Panc1 (cell line): ENCODE measurements around the gene INSC. TPM values are rescaled to one million over a fixed set of nuclear protein-coding genes. Genes with fewer than 3 reads are reported as not detected.

Experiments
- ATAC-seq: fragments of 200-7000 bp; cut with Tn5 transposase; 2 replicates; pipeline ENCODE4 v1.9.1; 2020; ENCODE audit warnings: mild to moderate bottlenecking, moderate library complexity
- BruUV-seq: library from RNA; stranded (reverse); fragments of 400-500 nt; replicated peaks from 2 replicates; lab custom pipeline; 2021; lab: Mats Ljungman, UMichigan
- CTCF ChIA-PET: fragments of 300-600 bp; sonication (Branson Sonifier 250); formaldehyde crosslinking; loops from one replicate; lab custom pipeline; 2022; ENCODE audit warnings: antibody characterized with exemption; lab: Charles Lee
- POLR2A ChIA-PET: fragments of 300-600 bp; sonication (Branson Sonifier 250); formaldehyde crosslinking; loops from one replicate; lab custom pipeline; 2022; ENCODE audit warnings: antibody characterized with exemption; lab: Charles Lee
- DNase-seq: peaks from one replicate; pipeline ENCODE4 v3.0.0-alpha.2; 2010; ENCODE audit warnings: low read depth, low spot score
- H3K27ac ChIP-seq: 2 replicates; pipeline ENCODE4 v1.5.1; 2011; ENCODE audit warnings: mild to moderate bottlenecking, low read length, inconsistent platforms
- H3K27me3 ChIP-seq: fragments of 200-500 bp; sonication (Bioruptor generic); 2 replicates; pipeline ENCODE4 v1.6.0; 2014; ENCODE audit warnings: low read length, inconsistent platforms; ENCODE audit not compliant: control insufficient read depth, insufficient read depth
- H3K36me3 ChIP-seq: fragments of 200-500 bp; sonication (Bioruptor generic); 2 replicates; pipeline ENCODE4 v1.5.1; 2014; ENCODE audit warnings: inconsistent platforms, mild to moderate bottlenecking, low read length, moderate library complexity; ENCODE audit not compliant: control insufficient read depth, insufficient read depth
- H3K4me1 ChIP-seq: 2 replicates; pipeline ENCODE4 v1.5.1; 2011; ENCODE audit warnings: inconsistent platforms, mild to moderate bottlenecking, low read length, moderate library complexity; ENCODE audit not compliant: control insufficient read depth, insufficient read depth
- H3K4me3 ChIP-seq, 2 experiments: 2 replicates each; pipeline ENCODE4 v1.5.1; 2011 to 2012; ENCODE audit warnings: low read depth in 2 of 2, low read length in 2 of 2, mild to moderate bottlenecking in 2 of 2, inconsistent platforms in 1 of 2, moderate library complexity in 1 of 2
- H3K9me3 ChIP-seq: fragments of 200-500 bp; sonication (Bioruptor generic); 2 replicates; pipeline ENCODE4 v1.5.1; 2014; ENCODE audit warnings: low read depth, mild to moderate bottlenecking, inconsistent platforms, low read length, moderate library complexity; ENCODE audit not compliant: control insufficient read depth, insufficient read depth
- POLR2AphosphoS5 ChIP-seq: IDR thresholded peaks from 2 replicates; pipeline ENCODE4 v1.6.1; 2012; ENCODE audit warnings: mild to moderate bottlenecking, low read depth, low read length, moderate library complexity
- SIN3A ChIP-seq: IDR thresholded peaks from 2 replicates; pipeline ENCODE4 v1.6.1; 2012; ENCODE audit warnings: low read depth, mild to moderate bottlenecking, low read length, moderate library complexity, borderline replicate concordance; ENCODE audit not compliant: insufficient read depth
- TCF7L2 ChIP-seq: IDR thresholded peaks from 2 replicates; pipeline ENCODE4 v1.6.1; 2011; ENCODE audit warnings: mild to moderate bottlenecking, low read depth, low read length, inconsistent platforms
- in situ Hi-C: cut with HindIII; loops from 2 replicates; pipeline ENCODE4 v1.10.0; 2016; ENCODE audit warnings: low sequenced_read_pairs, low pct_unique_long_range_greater_than_20kb
- intact Hi-C: fragments of 100-400 bp; cut with micrococcal nuclease; formaldehyde crosslinking; loops from one replicate; pipeline ENCODE4 v1.10.0; 2022; ENCODE audit not compliant: unreplicated experiment
- total RNA-seq: library from RNA; stranded (reverse); gene quantifications from one replicate; pipeline ENCODE4 v1.2.1, GENCODE V29; 2021; ENCODE audit not compliant: unreplicated experiment
- TF ChIP-seq, protein P1 (sequence below): fragments of 450-650 bp; IDR thresholded peaks from 2 replicates; pipeline ENCODE4 v1.5.1; 2017; ENCODE audit warnings: mild to moderate bottlenecking
- TF ChIP-seq, protein P2 (sequence below), 2 experiments: IDR thresholded peaks; 2 replicates each; pipeline ENCODE4 v1.6.1; 2011 to 2012; ENCODE audit warnings: low read depth in 2 of 2, control low read depth in 1 of 2, low read length in 1 of 2, mild to moderate bottlenecking in 1 of 2, moderate library complexity in 1 of 2; ENCODE audit not compliant: insufficient read depth in 1 of 2

Gene INSC
- total RNA-seq, 1 experiment from 2014 or later, result 0.08 TPM

DNA sequence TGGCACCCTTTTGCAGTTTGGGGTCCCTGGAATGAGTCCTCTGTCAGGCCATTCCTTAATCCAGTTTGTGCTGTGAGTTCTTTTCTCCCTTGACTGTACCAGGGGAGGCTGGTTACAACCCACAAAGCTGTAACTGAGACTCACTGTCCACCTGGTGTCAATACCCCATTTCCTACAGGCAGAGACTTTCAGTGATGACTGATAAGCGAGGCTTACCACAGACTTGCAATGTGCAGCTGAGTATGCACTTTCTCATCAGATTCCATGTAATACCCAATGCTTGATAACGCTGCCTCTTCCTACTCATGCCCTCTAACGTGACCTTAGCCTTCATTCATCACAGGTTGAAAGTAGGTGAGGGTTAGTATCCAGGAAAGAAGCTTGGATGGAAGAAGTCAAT lies 120.1 kb downstream of the INSC start:
- POLR2A ChIA-PET, result no interaction called here
- intact Hi-C loops, result no loop called here
- BruUV-seq, result no TSS peak

DNA sequence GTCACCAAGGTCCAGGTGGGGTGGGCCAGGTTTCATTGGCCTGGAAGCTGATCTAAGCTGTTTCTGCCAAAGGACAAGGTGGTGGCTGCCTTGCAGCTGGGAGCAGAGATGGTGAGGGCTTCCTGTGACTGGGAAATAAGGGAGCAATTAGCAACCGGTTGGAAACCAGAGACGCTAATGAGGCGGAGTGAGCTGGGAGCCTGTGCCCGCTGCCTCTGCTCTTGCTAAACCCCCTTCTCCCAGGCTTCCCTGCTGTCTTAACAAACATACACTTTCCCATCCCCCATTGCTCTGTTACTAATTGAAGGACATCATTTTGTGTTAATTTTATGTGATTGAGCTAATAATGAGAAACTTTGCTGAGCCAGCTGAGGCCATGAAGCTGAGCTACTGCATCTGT lies 121.8 kb downstream of the INSC start:
- H3K36me3 ChIP-seq, result no peaks in the 10 kb centered on the region
- no peaks in the 10 kb centered on the region for H3K9me3 ChIP-seq
- ChIA-PET POLR2A (no interaction called here), CTCF (no interaction called here)
- in situ Hi-C loops (no loop called here), intact Hi-C loops (no loop called here)
- DNase-seq, result no peak
- H3K27me3 ChIP-seq, result no peaks in the 10 kb centered on the region
- no TSS peak for BruUV-seq
- no peak for ATAC-seq
- H3K4me3 ChIP-seq, result no peak overlapping the region
- no peaks in the 10 kb centered on the region for H3K4me1 ChIP-seq
- H3K27ac ChIP-seq, result no peak overlapping the region
- TF ChIP-seq TCF7L2, result no peak
- TF ChIP-seq, protein P1, sequence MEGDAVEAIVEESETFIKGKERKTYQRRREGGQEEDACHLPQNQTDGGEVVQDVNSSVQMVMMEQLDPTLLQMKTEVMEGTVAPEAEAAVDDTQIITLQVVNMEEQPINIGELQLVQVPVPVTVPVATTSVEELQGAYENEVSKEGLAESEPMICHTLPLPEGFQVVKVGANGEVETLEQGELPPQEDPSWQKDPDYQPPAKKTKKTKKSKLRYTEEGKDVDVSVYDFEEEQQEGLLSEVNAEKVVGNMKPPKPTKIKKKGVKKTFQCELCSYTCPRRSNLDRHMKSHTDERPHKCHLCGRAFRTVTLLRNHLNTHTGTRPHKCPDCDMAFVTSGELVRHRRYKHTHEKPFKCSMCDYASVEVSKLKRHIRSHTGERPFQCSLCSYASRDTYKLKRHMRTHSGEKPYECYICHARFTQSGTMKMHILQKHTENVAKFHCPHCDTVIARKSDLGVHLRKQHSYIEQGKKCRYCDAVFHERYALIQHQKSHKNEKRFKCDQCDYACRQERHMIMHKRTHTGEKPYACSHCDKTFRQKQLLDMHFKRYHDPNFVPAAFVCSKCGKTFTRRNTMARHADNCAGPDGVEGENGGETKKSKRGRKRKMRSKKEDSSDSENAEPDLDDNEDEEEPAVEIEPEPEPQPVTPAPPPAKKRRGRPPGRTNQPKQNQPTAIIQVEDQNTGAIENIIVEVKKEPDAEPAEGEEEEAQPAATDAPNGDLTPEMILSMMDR, result no peak
- no peak for TF ChIP-seq POLR2AphosphoS5
- TF ChIP-seq SIN3A, result no peak
- TF ChIP-seq, protein P2, sequence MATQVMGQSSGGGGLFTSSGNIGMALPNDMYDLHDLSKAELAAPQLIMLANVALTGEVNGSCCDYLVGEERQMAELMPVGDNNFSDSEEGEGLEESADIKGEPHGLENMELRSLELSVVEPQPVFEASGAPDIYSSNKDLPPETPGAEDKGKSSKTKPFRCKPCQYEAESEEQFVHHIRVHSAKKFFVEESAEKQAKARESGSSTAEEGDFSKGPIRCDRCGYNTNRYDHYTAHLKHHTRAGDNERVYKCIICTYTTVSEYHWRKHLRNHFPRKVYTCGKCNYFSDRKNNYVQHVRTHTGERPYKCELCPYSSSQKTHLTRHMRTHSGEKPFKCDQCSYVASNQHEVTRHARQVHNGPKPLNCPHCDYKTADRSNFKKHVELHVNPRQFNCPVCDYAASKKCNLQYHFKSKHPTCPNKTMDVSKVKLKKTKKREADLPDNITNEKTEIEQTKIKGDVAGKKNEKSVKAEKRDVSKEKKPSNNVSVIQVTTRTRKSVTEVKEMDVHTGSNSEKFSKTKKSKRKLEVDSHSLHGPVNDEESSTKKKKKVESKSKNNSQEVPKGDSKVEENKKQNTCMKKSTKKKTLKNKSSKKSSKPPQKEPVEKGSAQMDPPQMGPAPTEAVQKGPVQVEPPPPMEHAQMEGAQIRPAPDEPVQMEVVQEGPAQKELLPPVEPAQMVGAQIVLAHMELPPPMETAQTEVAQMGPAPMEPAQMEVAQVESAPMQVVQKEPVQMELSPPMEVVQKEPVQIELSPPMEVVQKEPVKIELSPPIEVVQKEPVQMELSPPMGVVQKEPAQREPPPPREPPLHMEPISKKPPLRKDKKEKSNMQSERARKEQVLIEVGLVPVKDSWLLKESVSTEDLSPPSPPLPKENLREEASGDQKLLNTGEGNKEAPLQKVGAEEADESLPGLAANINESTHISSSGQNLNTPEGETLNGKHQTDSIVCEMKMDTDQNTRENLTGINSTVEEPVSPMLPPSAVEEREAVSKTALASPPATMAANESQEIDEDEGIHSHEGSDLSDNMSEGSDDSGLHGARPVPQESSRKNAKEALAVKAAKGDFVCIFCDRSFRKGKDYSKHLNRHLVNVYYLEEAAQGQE (IDR thresholded peaks at IDR 0.05; ENCODE audit: insufficient read depth in 1 of 2, low read depth in 2 of 2, low read length in 1 of 2), result no peak

More for the DNA sequence above, 120.1 kb downstream of the INSC start:
- H3K27me3 ChIP-seq, result no peaks in the 10 kb centered on the region
- H3K9me3 ChIP-seq, result no peaks in the 10 kb centered on the region
- no peaks in the 10 kb centered on the region for H3K4me1 ChIP-seq
- CTCF ChIA-PET, result no interaction called here
- DNase-seq (no peak), ATAC-seq (no peak)
- TF ChIP-seq, protein P1, result no peak
- no peak for TF ChIP-seq TCF7L2
- no peak for TF ChIP-seq SIN3A
- TF ChIP-seq, protein P2 (IDR thresholded peaks at IDR 0.05; ENCODE audit: insufficient read depth in 1 of 2, low read depth in 2 of 2, low read length in 1 of 2), result no peak
- TF ChIP-seq POLR2AphosphoS5, result no peak
- H3K4me3 ChIP-seq, result no peak overlapping the region
- no peaks in the 10 kb centered on the region for H3K36me3 ChIP-seq
- in situ Hi-C loops, result no loop called here
- H3K27ac ChIP-seq, result no peak overlapping the region
